ENCODE data around the gene FBRSL1.
"Not testable (repeated sequence)": the region's sequence is repeated elsewhere in the genome, so short reads cannot be mapped to it uniquely, and the experiment has no call there.

The FBRSL1 gene

GRCh38 chr12:132529156-132529839 lies 39.3 kb downstream of the FBRSL1 start:
- DNase-seq, result no peak

GRCh38 chr12:132529906-132530305 lies 40.0 kb downstream of the FBRSL1 start:
- DNase-seq, result no peak

GRCh38 chr12:132530447-132530846 lies 40.5 kb downstream of the FBRSL1 start:
- DNase-seq, result no peak

- no peak for DNase-seq
Measured at GRCh38 chr12:132530851-132531250, 40.9 kb downstream of the FBRSL1 start.

- DNase-seq, result not testable (repeated sequence)
Measured at GRCh38 chr12:132532711-132533583, 43.0 kb downstream of the FBRSL1 start.

GRCh38 chr12:132533584-132533958 lies 43.6 kb downstream of the FBRSL1 start:
- DNase-seq, result no peak

- no peak for DNase-seq
Measured at GRCh38 chr12:132534076-132534475, 44.1 kb downstream of the FBRSL1 start.

- DNase-seq, result no peak
Measured at GRCh38 chr12:132535019-132535418, 45.1 kb downstream of the FBRSL1 start.

GRCh38 chr12:132536102-132536876 lies 46.3 kb downstream of the FBRSL1 start:
- DNase-seq, result no peak

GRCh38 chr12:132537049-132537448 lies 47.1 kb downstream of the FBRSL1 start:
- DNase-seq, result no peak

GRCh38 chr12:132537836-132538662 lies 48.1 kb downstream of the FBRSL1 start:
- DNase-seq, result no peak

- no peak for DNase-seq
Measured at GRCh38 chr12:132538663-132538990, 48.7 kb downstream of the FBRSL1 start.

- DNase-seq, result no peak
Measured at GRCh38 chr12:132539016-132539773, 49.2 kb downstream of the FBRSL1 start.

GRCh38 chr12:132540436-132540835 lies 50.5 kb downstream of the FBRSL1 start:
- no peak for DNase-seq

GRCh38 chr12:132541200-132541599 lies 51.2 kb downstream of the FBRSL1 start:
- DNase-seq, result no peak

- DNase-seq, result no peak
Measured at GRCh38 chr12:132541996-132542395, 52.0 kb downstream of the FBRSL1 start.

GRCh38 chr12:132542661-132543060 lies 52.7 kb downstream of the FBRSL1 start:
- DNase-seq, result no peak

- DNase-seq, result no peak
Measured at GRCh38 chr12:132543298-132544079, 53.5 kb downstream of the FBRSL1 start.

- no peak for DNase-seq
Measured at GRCh38 chr12:132544080-132544397, 54.1 kb downstream of the FBRSL1 start.

GRCh38 chr12:132544498-132544897 lies 54.5 kb downstream of the FBRSL1 start:
- no peak for DNase-seq

Data from DMS153 (cell line).